Cerebellar nuclear complex (tissue), 1 donor: Measurements from ENCODE around the gene EPHA8.

Experiments
- DNase-seq, 2 experiments: peaks; one replicate each; lab custom pipeline; 2025; lab: John Stamatoyannopoulos, UW

EPHA8 gene

DNA sequence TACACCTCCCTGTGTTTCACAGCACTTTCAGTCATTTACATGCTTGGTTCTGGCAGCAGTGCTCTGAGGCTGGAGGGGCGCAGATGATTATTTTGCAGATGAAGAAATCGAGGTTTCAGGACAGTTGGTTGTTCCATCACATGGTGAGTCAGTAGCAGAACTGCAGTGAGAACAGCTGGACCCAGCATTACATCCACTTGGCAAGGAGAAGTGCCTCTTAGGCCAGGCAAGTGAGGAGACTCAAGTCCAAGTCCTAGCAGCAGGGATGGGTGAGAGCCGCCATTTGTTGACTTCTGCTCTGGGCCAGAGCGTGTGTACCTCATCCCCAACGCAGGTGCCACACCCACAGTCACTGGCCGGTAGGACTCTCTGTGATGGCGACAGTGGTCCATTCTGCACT lies 26.8 kb upstream of the EPHA8 start:
- no peak for DNase-seq

DNA sequence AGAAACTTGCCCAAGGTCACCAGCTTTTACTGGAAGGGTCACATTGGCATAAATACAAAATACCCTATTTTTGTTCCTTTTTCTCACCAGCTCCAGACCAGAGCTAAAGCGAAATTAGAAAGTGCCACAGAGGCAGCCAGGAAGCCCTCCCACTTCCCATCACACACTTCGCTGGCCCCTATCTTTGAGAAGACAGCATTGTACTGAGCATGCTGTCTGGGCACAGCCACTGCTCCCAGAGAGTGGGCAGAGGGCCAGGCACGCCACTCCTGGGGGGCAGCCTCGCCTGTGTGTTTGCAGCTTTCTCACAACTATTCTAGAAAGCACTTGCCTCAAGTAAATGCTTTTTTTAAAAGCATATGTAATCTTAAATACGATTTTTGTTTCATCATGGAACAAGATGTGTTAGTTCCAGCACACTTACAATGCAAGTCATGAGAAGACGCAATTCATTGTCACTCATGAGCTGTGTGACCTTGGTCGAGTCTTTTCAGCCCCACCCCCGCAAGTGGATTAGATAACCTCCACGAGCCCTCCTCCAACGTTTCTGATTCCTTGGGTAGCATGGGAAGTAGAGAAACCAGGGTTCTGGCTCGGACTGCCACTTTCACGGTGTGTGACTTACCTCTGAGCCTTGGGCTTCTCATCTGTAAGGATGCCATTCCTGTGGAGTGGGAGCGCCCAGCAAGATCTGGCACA lies 25.7 kb upstream of the EPHA8 start:
- no peak for DNase-seq

- no peak for DNase-seq
Measured at GRCh38 chr1:22539510-22540118, 23.7 kb upstream of the EPHA8 start.

GRCh38 chr1:22540337-22540736 lies 23.0 kb upstream of the EPHA8 start:
- no peak for DNase-seq

- DNase-seq = no peak
Measured at GRCh38 chr1:22542886-22543285, 20.4 kb upstream of the EPHA8 start.

DNA sequence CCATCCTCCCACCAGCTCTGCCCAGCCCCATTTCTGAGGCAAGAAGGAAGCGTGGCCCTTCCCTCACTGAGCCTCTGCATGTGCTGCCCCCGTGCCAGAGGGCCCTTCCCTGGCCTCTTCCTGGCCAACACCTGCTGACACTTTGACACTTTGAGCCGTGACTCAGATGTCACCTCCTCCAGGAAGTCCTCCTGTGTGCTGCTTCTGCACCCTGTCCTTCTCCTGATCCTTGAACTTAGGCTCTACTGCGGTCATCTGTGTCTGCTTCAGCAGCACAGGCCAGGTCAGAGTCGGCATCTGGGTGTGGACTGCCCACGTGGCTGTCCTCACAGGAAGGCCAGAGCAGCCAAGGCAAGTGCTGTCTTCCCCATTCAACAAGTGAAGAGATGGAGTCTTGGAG lies 19.6 kb upstream of the EPHA8 start:
- no peak for DNase-seq

GRCh38 chr1:22544606-22545005 lies 18.7 kb upstream of the EPHA8 start:
- DNase-seq = no peak

- DNase-seq = no peak
Measured at GRCh38 chr1:22545141-22545540, 18.1 kb upstream of the EPHA8 start.

- no peak for DNase-seq
Measured at GRCh38 chr1:22547186-22547817, 16.0 kb upstream of the EPHA8 start.

DNA sequence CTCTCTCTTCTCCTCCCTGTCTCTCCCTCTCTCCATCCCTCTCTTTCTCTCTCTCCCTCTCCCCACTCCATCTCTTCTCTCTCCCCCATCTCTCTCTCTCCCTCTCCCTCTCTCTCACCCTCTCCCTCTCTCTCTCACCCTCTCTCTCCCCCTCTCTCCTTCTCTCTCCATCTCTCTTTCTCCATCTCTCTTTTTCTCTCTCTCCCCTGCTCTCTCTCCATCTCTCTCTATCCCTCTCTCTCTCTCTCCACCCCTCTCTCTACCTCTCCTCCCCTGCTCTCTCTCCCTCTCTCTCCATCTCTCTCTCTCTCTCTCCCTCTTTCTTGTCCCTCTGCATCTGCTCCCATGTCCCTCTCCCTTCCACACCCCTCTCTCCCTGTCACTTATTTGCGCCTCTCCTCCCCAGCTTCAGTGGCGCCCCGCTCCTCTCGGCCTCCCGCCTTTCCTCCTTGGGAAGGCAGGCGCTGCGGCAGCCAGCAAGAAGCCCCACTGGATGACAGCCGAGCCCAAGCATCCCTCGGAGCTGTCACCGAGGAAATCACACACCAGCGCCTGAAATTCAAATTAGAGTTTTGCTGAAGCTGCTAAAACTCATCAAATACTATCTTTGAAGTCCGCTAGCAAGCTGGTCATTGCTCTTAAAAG lies 15.3 kb upstream of the EPHA8 start:
- no peak for DNase-seq

DNA sequence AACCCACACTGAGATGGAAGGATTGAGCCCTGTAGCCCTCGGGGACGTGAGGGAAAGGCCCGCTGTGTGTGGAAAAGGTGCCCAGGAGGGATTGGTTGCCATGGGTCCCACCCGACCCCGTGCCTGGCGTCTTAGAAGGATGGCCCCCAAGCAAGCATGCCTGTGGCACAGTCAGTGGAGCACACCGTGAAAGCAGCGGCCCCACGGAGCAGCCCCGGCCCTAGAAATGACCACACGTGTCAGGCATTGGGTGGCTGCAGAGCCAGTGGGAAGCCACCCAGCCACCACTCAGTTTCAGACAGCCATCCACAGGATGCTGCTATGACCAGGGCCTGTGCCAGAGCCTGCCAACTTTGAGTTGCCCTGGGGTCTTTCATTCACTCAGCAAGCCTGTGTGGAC lies 13.3 kb upstream of the EPHA8 start:
- DNase-seq = no peak

GRCh38 chr1:22551591-22551990 lies 11.7 kb upstream of the EPHA8 start:
- DNase-seq = no peak

DNA sequence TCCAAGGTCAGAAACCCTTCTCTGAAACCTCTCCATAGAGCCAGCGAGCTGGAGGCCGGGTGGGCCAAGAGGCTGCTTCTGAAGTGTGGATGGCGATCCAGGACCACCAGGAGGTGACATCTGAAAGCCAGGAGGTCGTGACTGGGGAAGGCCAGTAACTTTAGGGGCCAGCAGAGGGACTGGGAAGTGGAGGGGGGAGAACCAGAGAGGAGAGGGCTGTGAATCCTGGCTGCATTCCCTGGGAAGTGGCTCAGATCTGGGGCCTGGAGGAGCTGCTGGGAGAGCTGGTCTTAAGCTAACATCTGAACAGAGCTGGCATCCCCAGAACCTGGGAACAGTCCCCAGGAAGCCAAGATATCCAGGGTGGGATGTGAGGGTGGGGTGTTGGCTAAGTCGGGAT lies 11.3 kb upstream of the EPHA8 start:
- no peak for DNase-seq

DNA sequence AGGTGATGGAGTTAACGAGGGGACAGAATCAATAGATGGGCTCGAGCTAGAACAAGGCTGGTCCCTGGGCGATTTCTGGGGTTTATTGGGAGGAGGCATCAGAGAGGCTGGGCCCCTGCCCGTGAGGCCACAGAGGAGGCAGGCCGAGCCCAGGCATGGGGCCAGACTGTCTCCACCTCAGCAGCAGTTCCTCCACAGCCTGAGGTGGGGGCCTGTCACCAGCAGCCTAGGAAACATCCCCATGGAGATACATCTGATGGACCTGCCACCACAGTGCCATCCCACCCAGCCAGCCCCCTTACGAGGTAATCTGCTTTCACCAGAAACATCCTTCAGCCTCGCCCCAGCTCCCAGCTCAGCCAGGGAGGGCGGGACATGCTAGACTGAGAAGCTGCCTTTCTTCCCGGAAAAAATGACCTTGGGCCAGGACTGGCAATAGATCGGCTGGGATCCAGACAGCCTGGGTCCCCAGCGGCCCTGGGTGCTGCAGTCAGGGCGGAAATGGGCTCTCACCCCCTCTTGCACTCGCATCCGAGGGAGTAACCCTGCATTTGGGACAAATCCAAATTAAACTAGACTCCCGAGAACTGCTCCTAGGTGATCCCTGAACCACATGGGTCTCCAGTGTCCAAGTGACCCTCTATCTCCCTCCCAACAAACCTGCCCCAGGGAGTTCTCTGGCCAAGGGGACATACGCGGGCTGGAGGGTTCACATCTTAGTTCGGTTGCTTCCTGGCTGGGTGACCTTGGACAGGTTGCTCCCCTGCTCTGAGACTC lies 10.0 kb upstream of the EPHA8 start:
- DNase-seq = no peak

DNA sequence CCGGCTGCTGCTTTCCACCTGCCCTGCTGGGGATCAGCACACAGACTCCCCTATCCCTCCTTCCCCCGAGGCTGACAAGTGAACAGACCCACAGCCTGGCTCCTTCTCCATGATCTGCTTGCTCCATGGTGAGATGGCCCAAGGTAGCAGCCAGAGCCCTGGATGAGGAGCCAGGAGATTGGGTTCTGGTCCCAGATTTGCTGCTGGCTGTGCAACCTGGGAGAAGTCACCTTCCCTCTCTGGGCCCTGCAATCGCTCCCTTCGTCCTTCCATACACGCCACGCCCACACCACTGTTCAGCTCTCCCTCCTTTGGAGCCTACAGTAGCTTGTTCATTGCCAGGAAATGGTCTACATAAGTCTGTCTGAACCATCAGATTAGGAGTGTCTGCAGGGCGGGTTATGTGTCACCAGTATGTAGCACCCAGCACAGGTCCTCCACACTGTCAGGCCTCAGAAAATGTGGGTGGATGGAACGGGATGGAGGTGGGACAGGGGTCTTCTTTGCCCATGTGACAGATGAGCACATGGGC lies 9.2 kb upstream of the EPHA8 start:
- no peak for DNase-seq

GRCh38 chr1:22555371-22555656 lies 8.0 kb upstream of the EPHA8 start:
- DNase-seq = no peak

DNA sequence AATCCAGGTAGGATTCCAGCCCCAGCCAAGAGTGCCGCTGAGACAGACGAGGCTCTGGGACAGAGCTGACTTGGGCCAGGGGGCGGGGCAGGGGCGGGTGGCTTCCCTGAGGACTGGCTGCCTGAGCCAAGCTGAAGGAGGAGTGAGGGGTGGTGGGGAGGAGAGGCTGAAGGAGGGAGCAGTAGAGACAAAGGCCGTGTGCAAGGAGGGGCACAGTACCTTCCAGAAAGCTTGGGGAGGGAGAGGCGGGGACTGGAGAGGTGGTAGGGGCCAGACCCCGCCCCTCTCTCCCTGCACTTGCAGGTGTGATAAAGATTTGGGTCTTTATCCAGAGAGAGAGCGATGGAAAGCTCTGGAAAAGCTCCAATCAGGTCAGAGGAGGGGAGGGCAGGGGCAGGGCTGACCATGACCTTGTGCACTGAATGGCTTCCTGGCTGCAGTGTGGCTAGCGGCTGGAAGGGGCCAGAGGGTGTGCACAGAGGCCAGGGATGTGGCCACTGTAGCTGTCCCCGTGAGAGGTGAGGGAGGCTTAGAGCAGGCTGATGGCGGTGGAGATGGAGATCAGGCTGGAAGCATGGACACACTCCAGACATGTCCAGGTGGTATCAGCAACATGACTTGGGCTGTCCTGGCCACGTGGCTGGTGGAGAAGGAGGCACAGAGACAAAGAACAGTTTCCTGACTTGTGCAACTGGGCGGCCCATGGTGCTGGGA lies 6.7 kb upstream of the EPHA8 start:
- DNase-seq = no peak

- DNase-seq = no peak
Measured at GRCh38 chr1:22557341-22557950, 5.8 kb upstream of the EPHA8 start.

GRCh38 chr1:22563671-22564602 lies 648 bp downstream of the EPHA8 start:
- DNase-seq = no peak

DNA sequence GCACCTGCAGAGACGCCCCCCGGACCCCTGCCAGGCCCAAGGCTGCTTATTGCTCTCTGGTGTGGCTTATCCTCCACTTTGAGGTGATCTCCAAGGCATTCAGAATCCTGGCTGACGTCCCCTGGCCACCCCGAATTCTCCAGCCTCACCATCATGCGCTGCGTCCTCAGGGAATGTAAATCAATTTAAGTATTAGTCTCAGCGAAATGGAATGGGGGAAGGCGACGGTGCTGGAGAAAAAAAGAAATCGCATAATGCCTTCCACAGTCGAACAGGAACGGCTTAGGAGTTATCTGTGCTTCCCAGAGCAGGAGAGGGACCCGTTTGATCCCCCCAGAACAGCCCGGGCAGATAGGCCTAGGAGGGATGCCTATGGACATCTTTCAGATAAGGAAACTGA lies 2.9 kb downstream of the EPHA8 start:
- DNase-seq = no peak
